HL-60 (cell line): ENCODE results near the gene CXCR5.

Experiments used
- DNase-seq, 2 experiments: peaks; one replicate each; pipeline ENCODE4 v3.0.0-alpha.2; 2010 to 2020; ENCODE audit warnings: low read depth in 1 of 2, low spot score in 1 of 2
- H3K27ac ChIP-seq: fragments of 250-450 bp; sonication (Bioruptor Pico); replicated peaks from 2 replicates; pipeline ENCODE4 v1.5.1; 2020; ENCODE audit warnings: mild to moderate bottlenecking, moderate library complexity
- H3K27me3 ChIP-seq: fragments of 250-450 bp; sonication (Bioruptor Pico); 2 replicates; pipeline ENCODE4 v1.5.1; 2021; ENCODE audit warnings: mild to moderate bottlenecking, moderate library complexity; ENCODE audit not compliant: insufficient read depth, poor library complexity, severe bottlenecking
- H3K4me3 ChIP-seq: replicated peaks from 2 replicates; pipeline ENCODE4 v1.5.1; 2011; ENCODE audit warnings: mild to moderate bottlenecking, control low read depth, low read length; ENCODE audit not compliant: insufficient read depth
- CTCF ChIP-seq: IDR thresholded peaks from one replicate; pipeline ENCODE4 v1.5.1; 2011; ENCODE audit warnings: low read length, control low read depth, inconsistent platforms; ENCODE audit not compliant: insufficient read depth
- GABPA ChIP-seq: IDR thresholded peaks from 2 replicates; pipeline ENCODE4 v1.6.1; 2012; ENCODE audit warnings: low read depth
- POLR2AphosphoS5 ChIP-seq: IDR thresholded peaks from 2 replicates; pipeline ENCODE4 v1.6.1; 2012; ENCODE audit warnings: low read depth
- REST ChIP-seq: IDR thresholded peaks from 2 replicates; pipeline ENCODE4 v1.6.1; 2012; ENCODE audit warnings: low read depth; ENCODE audit not compliant: insufficient replicate concordance
- SPI1 ChIP-seq: IDR thresholded peaks from 2 replicates; pipeline ENCODE4 v1.6.1; 2012; ENCODE audit warnings: low read depth, mild to moderate bottlenecking, borderline replicate concordance

CXCR5 gene

GRCh38 chr11:118931571-118931970 is 47.9 kb downstream of the CXCR5 start:
- H3K4me3 ChIP-seq = no peak overlapping the region
- DNase-seq = no peak

DNA sequence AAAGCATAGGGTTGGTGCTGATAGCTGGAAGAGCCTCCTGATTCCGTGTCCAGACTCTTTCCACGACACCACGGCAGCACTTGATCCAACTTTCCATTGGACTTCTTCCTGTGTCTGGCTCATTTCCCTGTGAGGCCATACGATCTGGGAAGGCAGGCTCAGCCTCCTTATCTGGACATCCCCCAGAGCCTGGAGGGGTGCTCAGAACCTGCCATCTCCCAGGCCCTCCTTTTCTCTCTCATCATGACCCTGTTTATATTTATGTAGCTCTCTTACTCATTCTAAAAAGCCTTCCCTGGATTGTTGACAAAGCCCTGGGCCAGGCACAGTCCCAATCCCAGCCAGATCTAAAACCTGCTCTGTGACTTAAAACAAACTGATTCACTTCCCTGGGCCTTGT is 49.8 kb downstream of the CXCR5 start:
- DNase-seq = no peak
- no peak for TF ChIP-seq POLR2AphosphoS5
- no peak for TF ChIP-seq SPI1
- TF ChIP-seq GABPA = no peak
- no peak for TF ChIP-seq CTCF
- TF ChIP-seq REST = no peak

More at GRCh38 chr11:118931571-118931970, 47.9 kb downstream of the CXCR5 start:
- TF ChIP-seq GABPA = no peak
- TF ChIP-seq REST = no peak
- TF ChIP-seq CTCF = no peak
- TF ChIP-seq SPI1 = no peak; the same call in 1 of the 2 replicates
- TF ChIP-seq POLR2AphosphoS5 = no peak
- Histone ChIP-seq H3K27ac (no peak overlapping the region), H3K27me3 (no peaks in the 10 kb centered on the region)

DNA sequence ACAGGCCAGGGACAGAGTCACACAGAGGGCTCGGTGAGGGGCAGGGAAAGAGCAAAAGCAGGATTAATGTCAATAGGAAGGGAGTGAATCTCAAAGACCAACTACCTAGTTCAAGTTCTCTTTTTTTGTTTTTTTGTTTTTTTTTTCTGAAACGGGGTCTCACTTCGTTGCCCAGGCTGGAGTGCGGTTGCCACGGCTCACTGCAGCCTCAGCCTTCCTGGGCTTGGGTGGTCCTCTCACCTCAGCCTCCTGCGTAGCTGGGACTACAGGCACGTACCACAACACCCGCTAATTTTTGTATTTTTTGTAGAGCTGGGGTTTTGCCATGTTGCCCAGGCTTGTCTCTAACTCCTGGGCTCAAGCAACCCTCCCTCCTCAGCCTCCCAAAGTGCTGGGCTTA is 51.7 kb downstream of the CXCR5 start:
- TF ChIP-seq REST (no peak), CTCF (no peak), SPI1 (no peak), GABPA (no peak), POLR2AphosphoS5 (no peak)
- DNase-seq = no peak
- H3K27ac ChIP-seq = no peak overlapping the region
- no peaks in the 10 kb centered on the region for H3K27me3 ChIP-seq
- no peak overlapping the region for H3K4me3 ChIP-seq

More for the DNA sequence above, 49.8 kb downstream of the CXCR5 start:
- H3K4me3 ChIP-seq = no peak overlapping the region
- no peak overlapping the region for H3K27ac ChIP-seq
- H3K27me3 ChIP-seq = no peaks in the 10 kb centered on the region
